Stimulated activated CD4-positive, alpha-beta T cell treated with anti-CD3 and anti-CD28 coated beads, Interleukin-2, amount 100 ng/mL, for 48 hours (primary cell): ENCODE results near the gene SNRNP25.

Experiments used
- DNase-seq, 2 donors: peaks; one replicate each; pipeline ENCODE4 v3.0.0-alpha.2; 2020

Gene SNRNP25

DNA sequence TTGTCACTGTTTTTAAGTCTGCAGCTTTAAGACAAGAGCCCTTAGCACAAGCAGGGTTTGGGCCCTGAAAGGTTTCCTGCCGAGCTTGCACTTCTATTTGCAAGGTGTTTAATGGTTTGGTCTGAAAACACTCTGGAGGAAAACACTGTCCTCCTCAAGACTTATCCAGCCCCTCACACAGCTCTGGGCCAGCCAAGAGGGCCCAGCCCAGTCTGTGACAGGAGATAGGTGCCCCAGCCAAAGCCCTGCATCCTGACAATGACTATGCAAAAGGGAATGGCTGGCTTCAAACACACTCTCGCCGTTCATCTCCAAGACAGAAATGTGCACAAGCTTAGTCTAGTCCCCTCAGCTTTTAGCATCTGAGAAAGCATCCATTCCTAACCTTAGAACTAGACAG lies 51.3 kb downstream of the SNRNP25 start:
- no peak for DNase-seq

- no peak for DNase-seq
Observed at GRCh38 chr16:105521-105920, 51.9 kb downstream of the SNRNP25 start.

DNA sequence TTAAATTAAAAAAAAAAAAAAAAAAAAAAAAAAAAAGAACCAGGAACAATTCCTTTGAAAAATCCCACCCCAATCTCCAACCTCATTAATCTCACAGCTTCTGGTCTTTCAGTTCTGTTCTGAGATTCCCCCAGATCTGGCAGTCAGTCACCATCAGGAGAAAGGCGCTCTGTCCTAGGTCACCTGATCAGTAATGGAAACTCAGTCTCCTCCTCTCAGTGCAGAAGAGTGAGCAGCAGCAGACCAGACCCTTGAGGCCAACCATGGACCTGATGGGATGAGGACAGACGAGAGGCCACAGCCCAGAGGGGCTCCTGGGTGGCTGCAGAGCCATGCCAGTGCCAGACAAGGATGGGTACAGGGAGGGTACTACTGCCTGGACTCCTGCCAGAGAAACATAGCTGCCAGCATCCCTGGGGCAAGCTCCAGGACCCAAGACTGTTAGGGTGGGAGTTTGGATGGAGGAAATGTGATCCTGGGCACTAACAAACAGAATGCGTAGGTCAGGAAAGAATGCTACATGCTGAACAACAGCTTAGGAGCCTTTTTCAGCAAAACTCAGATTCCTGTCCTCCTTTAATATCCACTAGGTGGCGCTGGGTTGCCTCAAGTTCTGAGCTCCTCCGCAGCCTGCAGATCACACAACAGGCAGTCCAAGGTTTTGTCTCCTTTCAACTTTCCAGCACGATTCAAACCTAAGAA lies 53.1 kb downstream of the SNRNP25 start:
- peak; percentile 28 to 40 for DNase-seq
